T-helper 17 cell (primary cell): ENCODE measurements around the gene PCARE. TPM values are rescaled to one million over a fixed set of nuclear protein-coding genes. Genes with fewer than 3 reads are reported as not detected.
A peak's percentile ranks its signal among the peaks of the same experiment; 100 is the strongest.

Experiments used
- ATAC-seq: fragments of 150-1000 bp; cut with Tn5 transposase; 2 replicates; pipeline ENCODE4 v1.10.0; 2021; ENCODE audit warnings: mild to moderate bottlenecking, moderate library complexity
- DNase-seq, 3 donors: peaks; one replicate each; pipeline versions ENCODE4 v3.0.0 to v3.0.0-alpha.2; 2020 to 2021
- H3K9me3 ChIP-seq: one replicate; pipeline ENCODE4 v1.7.0; 2013; ENCODE audit warnings: low read length, mild to moderate bottlenecking; ENCODE audit not compliant: control insufficient read depth, poor library complexity, severe bottlenecking
- H3K27ac Mint-ChIP-seq: one replicate; pipeline ENCODE4 v1.8.0; 2022; ENCODE audit warnings: mild to moderate bottlenecking, moderate library complexity, mixed read lengths
- H3K27me3 Mint-ChIP-seq: one replicate; pipeline ENCODE4 v1.8.0; 2022; ENCODE audit warnings: mixed read lengths
- H3K36me3 Mint-ChIP-seq: one replicate; pipeline ENCODE4 v1.8.0; 2022; ENCODE audit warnings: low read depth, mixed read lengths
- H3K4me1 Mint-ChIP-seq: one replicate; pipeline ENCODE4 v1.8.0; 2022; ENCODE audit warnings: mild to moderate bottlenecking, mixed read lengths
- H3K4me3 Mint-ChIP-seq: one replicate; pipeline ENCODE4 v1.8.0; 2022; ENCODE audit warnings: mild to moderate bottlenecking, moderate library complexity, mixed read lengths
- total RNA-seq, 4 donors: library from RNA in 2 of 4; stranded (reverse) in 2 of 4; gene quantifications; one replicate each; pipeline ENCODE4 v1.2.3 and lab custom pipeline; 2022 to 2026

Gene PCARE
- total RNA-seq, 2 donors from 2014 or later, result not detected

DNA sequence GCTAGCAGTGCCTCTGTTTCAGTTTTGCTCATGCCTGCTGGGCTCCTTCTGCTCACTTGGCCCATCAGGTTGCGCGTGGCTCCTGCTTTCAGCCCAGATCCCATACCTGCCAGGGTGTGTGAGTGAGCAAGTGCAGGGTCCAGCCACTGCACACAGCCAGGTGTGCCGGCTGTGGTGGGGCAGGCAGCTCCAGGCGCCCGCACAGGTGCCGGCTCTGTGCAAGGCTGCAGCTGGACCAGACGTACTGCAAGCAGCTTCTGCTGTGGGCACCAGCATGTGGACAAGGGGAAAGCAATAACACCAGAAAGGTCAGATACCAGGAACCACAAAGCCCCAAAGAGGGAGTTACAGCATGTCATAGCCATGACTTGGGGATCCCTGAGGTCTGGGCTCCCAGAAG is 5.6 kb upstream of the PCARE start:
- no peaks in the 10 kb centered on the region for H3K36me3 Mint-ChIP-seq
- no peak overlapping the region for H3K4me3 Mint-ChIP-seq
- no peaks in the 10 kb centered on the region for H3K27me3 Mint-ChIP-seq
- H3K4me1 Mint-ChIP-seq, result no peaks in the 10 kb centered on the region
- H3K9me3 ChIP-seq, result no peaks in the 10 kb centered on the region
- no peak for ATAC-seq
- no peak overlapping the region for H3K27ac Mint-ChIP-seq
- no peak for DNase-seq

- no peak overlapping the region for H3K27ac Mint-ChIP-seq
- H3K4me3 Mint-ChIP-seq, result no peak overlapping the region
- H3K27me3 Mint-ChIP-seq, result peaks cover 10% of the 10 kb centered on the region
- ATAC-seq (no peak), DNase-seq (no peak)
- no peaks in the 10 kb centered on the region for H3K9me3 ChIP-seq
- peaks cover 2% of the 10 kb centered on the region for H3K4me1 Mint-ChIP-seq
- H3K36me3 Mint-ChIP-seq, result no peaks in the 10 kb centered on the region
These were observed 1.8 kb upstream of the PCARE start for GRCh38 chr2:29075894-29076705.

DNA sequence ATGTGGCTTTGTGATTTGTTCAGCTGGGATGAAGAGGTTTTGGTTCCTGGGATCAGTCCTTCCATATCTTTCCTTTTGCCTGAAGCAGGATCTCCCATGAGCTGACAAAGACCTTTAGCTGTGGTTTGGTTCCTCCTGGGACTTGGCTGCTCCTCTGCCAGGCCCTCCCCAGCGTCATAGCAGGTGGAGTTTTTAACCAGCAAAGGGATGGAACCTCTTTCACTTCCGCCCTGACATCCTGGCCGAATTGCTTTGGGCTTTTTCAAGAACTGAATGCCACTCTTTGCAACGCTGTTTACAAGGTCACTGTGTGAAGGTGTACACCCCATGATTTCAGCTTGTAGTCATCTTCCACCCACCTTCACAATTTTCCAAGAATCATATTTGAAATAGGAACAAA is 390 bp downstream of the PCARE start:
- Mint-ChIP-seq H3K27me3 (peaks cover 10% of the 10 kb centered on the region), H3K27ac (no peak overlapping the region), H3K4me3 (no peak overlapping the region), H3K36me3 (no peaks in the 10 kb centered on the region), H3K4me1 (peaks cover 2% of the 10 kb centered on the region)
- ATAC-seq, result no peak
- no peak for DNase-seq
- H3K9me3 ChIP-seq, result no peaks in the 10 kb centered on the region

DNA sequence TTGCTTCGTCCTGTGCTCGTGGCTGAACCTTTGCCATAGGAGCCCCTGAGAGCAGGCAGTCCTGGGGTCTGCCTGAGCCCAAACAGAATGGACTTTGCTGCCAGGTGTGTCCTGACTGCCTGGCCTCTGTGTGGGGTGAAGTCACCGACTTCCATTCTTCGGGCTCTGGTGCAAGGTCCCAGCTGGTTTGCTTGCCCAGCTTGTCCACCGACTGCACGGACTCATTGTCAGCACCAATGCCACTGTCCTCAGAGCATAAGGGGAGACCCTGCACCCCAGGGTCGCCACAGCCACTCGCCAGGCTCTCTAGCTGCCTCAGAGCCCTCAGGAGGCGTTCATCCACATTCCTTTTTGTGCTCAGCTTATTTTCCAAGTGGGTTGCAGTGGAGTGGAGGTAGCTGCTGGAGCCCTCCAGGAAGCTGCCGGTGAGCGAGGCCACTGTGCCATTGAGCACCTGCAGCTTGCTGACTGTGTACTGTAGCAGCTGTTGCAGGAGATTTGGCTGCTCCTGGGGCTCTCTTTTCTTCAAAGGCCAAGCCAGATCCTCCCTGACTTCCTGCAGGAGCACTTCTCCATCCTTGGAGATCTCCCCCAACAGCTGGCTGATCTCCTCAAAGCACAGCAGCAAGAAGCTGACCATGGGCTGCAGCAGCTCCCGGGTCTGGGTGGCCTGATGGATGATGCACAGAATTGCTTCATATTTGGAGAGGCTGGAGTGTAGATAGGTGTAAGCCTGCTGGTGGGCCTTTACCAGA is 1.2 kb downstream of the PCARE start:
- no peaks in the 10 kb centered on the region for H3K36me3 Mint-ChIP-seq
- no peak for ATAC-seq
- H3K4me1 Mint-ChIP-seq, result peaks cover 2% of the 10 kb centered on the region
- H3K27ac Mint-ChIP-seq, result no peak overlapping the region
- no peaks in the 10 kb centered on the region for H3K9me3 ChIP-seq
- no peak overlapping the region for H3K4me3 Mint-ChIP-seq
- DNase-seq, result no peak
- peaks cover 10% of the 10 kb centered on the region for H3K27me3 Mint-ChIP-seq

DNA sequence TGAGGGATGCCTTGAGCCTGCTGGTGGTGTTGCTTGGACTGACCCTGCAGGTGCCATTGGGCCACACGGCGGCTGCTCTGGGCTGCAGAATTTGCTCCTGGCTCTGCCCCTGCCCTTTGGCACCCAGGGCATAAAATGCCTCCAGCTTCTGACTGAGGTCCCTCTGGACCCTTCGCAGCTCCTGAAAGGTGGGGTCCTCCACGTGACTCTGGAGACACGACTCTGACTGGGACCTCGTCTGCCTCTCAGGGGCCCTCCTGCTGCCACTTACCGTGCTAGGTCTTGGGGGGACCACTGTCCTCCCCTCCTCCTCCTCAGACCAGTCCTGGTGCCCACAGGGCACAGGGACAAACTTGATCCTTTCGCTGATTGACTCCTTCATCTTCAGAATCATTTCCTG is 2.1 kb downstream of the PCARE start:
- Mint-ChIP-seq H3K27me3 (peaks cover 10% of the 10 kb centered on the region), H3K27ac (no peak overlapping the region), H3K4me3 (no peak overlapping the region), H3K36me3 (no peaks in the 10 kb centered on the region), H3K4me1 (peaks cover 2% of the 10 kb centered on the region)
- DNase-seq, result no peak
- H3K9me3 ChIP-seq, result no peaks in the 10 kb centered on the region
- no peak for ATAC-seq

DNA sequence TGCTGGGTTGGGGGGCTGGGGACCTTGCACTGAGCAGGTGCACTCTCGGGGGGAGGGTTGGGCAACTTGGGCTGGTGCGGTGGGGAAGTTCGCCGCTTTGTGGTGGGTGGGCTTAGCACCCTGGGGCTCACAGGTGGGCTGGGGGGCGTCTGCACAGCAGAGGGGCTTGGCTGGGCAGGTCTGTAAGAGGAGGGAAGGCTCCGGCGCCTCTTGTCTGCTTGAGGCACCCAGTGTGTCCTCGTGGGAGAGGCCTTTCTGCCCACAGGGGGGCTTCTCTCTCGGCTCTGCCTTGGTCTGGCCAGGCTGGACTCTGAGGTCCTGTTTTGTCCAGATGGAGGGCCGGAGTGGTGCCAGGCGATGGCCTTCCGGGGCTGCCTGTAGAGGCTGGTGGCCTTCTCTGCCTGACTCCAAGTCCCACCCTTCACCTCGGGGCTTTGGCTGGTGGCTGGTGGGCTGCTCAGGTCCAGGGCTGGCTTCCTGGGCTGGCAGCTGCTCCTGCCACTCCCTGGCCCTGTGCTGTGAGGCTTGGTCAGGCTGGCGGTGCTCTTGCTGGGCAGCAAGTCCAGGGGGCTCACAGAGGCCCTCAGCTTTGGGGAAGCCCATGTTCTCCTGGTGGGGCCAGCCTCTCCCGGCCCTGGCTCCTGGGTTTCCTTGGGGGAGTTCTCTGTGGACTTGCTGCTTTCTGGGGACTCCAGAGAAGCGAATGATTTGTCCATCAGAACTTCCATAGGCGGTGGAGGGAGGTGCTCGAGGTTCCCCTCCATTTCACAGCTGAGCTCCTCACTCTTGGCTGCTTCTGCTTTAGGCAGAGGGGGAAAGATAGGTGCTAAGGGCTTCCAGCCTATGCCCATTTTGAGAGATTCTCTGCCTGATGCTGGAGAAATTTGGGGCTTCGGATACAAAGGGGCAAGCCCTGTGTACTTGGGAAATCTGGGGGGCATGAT is 3.0 kb downstream of the PCARE start:
- H3K4me3 Mint-ChIP-seq, result peak overlapping the region; percentile 31
- ATAC-seq, result no peak
- H3K27ac Mint-ChIP-seq, result no peak overlapping the region
- H3K9me3 ChIP-seq, result no peaks in the 10 kb centered on the region
- H3K4me1 Mint-ChIP-seq, result peaks cover 2% of the 10 kb centered on the region
- H3K27me3 Mint-ChIP-seq, result peaks cover 10% of the 10 kb centered on the region
- no peak for DNase-seq
- H3K36me3 Mint-ChIP-seq, result no peaks in the 10 kb centered on the region

GRCh38 chr2:29070526-29070925 is 3.8 kb downstream of the PCARE start:
- no peak for DNase-seq
- Mint-ChIP-seq H3K4me1 (peaks cover 2% of the 10 kb centered on the region), H3K27me3 (peaks cover 10% of the 10 kb centered on the region), H3K4me3 (no peak overlapping the region), H3K36me3 (no peaks in the 10 kb centered on the region), H3K27ac (no peak overlapping the region)
- ATAC-seq, result no peak
- H3K9me3 ChIP-seq, result no peaks in the 10 kb centered on the region

DNA sequence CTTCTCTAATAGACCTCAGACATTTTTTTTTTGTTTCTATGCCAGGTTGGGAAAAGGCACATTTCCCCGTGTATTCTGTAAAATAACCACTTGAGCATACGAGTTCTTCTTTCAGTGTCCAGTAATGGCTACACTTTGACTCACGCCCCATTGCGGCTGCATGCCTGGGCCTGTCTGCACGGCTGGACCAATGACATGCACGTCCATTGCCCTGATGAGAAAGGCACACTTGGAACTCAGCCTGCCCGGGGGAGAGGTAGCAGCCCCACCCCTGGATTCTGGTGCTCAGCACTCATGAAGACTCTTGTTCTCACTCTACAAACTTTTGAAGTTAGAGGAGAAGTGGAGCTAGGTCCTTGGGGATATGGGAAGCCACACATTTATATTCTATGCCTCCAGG is 5.8 kb downstream of the PCARE start:
- no peaks in the 10 kb centered on the region for H3K36me3 Mint-ChIP-seq
- H3K27ac Mint-ChIP-seq, result no peak overlapping the region
- no peak for DNase-seq

DNA sequence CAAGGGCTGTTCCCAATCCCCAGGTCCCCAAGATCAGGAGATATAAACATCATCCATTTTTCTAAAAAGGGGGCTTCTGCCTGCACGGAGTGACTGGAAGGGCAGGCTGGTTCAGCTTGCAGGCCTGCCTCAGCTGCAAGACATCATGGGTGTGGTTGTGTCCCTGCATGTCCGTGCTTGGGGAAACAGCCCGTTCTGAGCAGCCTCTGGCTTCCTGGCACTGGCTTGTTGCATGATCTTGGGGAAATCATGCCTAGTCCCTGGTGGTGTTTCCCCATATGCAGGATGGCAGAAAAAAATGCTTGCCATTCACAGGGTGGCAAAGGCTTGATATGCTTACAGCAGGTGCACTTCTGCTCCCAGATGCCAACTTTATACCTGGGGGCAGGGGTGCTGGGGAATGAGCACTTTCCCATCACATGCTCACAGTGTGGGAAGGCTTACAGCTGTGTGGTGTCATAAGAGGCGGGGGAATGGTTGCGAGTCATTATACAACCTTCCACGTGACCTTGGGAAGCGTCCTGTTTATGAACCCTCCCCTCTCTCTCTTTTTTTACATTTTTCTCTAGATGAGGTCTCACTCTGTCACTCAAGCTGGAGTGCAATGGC is 7.2 kb downstream of the PCARE start:
- no peaks in the 10 kb centered on the region for H3K9me3 ChIP-seq
- DNase-seq (no peak), ATAC-seq (no peak)
- Mint-ChIP-seq H3K27ac (no peak overlapping the region), H3K36me3 (no peaks in the 10 kb centered on the region), H3K4me3 (no peak overlapping the region), H3K27me3 (no peaks in the 10 kb centered on the region), H3K4me1 (no peaks in the 10 kb centered on the region)

More for the DNA sequence above, 5.8 kb downstream of the PCARE start:
- no peak overlapping the region for H3K4me3 Mint-ChIP-seq
- no peak for ATAC-seq
- H3K27me3 Mint-ChIP-seq, result peaks cover under 1% of the 10 kb centered on the region
- no peaks in the 10 kb centered on the region for H3K9me3 ChIP-seq
- no peaks in the 10 kb centered on the region for H3K4me1 Mint-ChIP-seq

DNA sequence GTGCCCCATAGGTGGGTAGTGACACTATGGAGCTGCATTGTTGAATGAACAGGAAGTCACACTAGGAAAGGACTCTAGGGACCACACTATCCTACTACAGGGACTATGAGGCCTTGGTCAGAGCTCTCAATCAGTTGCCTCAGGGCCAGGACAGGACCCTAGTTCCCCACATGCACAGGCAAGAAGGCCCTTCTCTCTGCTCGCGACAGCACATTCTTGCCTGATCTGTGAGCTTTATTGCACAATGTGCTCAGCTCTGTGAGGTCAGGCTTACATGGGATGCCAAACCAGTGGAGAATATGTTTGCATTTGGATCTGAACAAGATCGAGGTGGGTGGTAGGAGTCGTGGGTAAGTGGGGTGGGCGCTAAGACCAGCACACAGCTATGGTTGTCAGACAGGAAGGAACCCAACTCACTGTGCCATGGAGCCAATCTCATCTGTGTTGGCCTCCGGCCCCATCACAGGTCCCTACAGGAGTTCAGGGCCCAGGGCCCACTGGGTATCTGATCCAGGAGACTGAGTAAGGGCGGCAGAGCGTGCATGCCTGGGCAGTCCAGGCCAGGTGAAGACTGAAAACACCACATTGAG is 8.0 kb downstream of the PCARE start:
- no peak for DNase-seq
- ATAC-seq, result no peak
- no peaks in the 10 kb centered on the region for H3K36me3 Mint-ChIP-seq
- H3K9me3 ChIP-seq, result no peaks in the 10 kb centered on the region
- H3K27ac Mint-ChIP-seq, result peak overlapping the region; percentile 43
- no peaks in the 10 kb centered on the region for H3K4me1 Mint-ChIP-seq
- H3K4me3 Mint-ChIP-seq, result no peak overlapping the region
- H3K27me3 Mint-ChIP-seq, result no peaks in the 10 kb centered on the region

DNA sequence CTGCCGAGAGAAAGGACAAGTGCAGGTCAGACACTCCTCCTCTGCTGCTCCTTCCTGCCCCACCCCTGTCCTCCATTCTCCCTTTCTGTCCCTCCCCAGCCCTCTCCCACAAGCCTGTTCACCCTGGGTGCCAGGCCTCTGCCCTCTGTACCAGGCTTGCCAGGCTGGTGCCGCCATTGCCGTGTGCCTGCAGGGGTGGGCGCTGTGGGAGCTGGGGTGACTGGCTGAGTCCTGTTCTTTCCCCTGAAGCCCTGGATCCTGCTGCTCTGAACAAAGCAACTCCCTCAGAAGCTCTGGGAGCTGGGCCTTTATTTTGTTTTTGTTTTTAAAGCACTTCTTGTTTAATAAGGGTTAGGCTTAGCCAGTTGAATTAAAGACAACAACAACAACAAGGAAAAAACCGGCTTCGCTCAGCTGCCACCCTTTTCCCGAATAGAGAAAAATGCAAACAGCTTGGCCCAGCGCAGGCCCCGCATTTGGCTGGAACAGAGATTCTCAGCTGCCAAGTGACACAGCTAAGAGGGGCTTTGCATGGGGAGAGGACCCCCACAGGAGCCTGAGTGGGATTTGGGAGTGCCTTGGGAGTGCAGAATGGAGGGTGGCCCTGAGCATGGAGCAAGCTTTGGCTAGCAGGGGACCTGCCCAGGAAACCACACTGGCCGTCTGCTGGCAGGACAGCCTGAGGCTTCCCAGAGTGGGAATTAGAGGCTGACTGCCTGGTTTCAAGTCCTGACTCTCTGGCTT is 9.1 kb downstream of the PCARE start:
- no peaks in the 10 kb centered on the region for H3K9me3 ChIP-seq
- ATAC-seq (no peak), DNase-seq (no peak)
- Mint-ChIP-seq H3K36me3 (no peaks in the 10 kb centered on the region), H3K4me3 (no peak overlapping the region), H3K27ac (no peak overlapping the region), H3K27me3 (no peaks in the 10 kb centered on the region), H3K4me1 (no peaks in the 10 kb centered on the region)

- H3K27me3 Mint-ChIP-seq, result no peaks in the 10 kb centered on the region
- no peaks in the 10 kb centered on the region for H3K36me3 Mint-ChIP-seq
- H3K27ac Mint-ChIP-seq, result no peak overlapping the region
- no peaks in the 10 kb centered on the region for H3K9me3 ChIP-seq
- H3K4me1 Mint-ChIP-seq, result peaks cover 2% of the 10 kb centered on the region
- no peak for DNase-seq
- H3K4me3 Mint-ChIP-seq, result no peak overlapping the region
- ATAC-seq, result no peak
These were observed 9.6 kb downstream of the PCARE start for GRCh38 chr2:29064746-29065067.
